HCT116 (cell line): ENCODE results near the gene SCFD2. TPM values are rescaled to one million over a fixed set of nuclear protein-coding genes. Genes with fewer than 3 reads are reported as not detected.

Experiments
- ATAC-seq: fragments of 200-7000 bp; cut with Tn5 transposase; 2 replicates; pipeline ENCODE4 v1.9.1; 2020; ENCODE audit warnings: mild to moderate bottlenecking, moderate library complexity
- BruUV-seq: library from RNA; stranded (reverse); fragments of 400-500 nt; replicated peaks from 2 replicates; lab custom pipeline; 2021; lab: Mats Ljungman, UMichigan
- CTCF ChIA-PET: fragments of 300-600 bp; sonication (Branson Sonifier 250); formaldehyde crosslinking; loops from one replicate; lab custom pipeline; 2021; ENCODE audit warnings: antibody characterized with exemption; lab: Charles Lee
- POLR2A ChIA-PET: fragments of 300-600, 350-600 bp; sonication (Branson Sonifier 250); formaldehyde crosslinking; loops from one replicate; lab custom pipeline; 2021; ENCODE audit warnings: antibody characterized with exemption; lab: Charles Lee
- RAD21 ChIA-PET, 2 experiments: fragments of 300-600 bp; sonication (Branson Sonifier 250); formaldehyde crosslinking; loops; one replicate each; lab custom pipeline; 2023; ENCODE audit warnings: low total read pairs in 2 of 2; ENCODE audit not compliant: uncharacterized antibody in 2 of 2, unreplicated experiment in 2 of 2, low non-redundant PET in 1 of 2; lab: Charles Lee
- DNase-seq: peaks from one replicate; pipeline ENCODE4 v3.0.0-alpha.2; 2010; ENCODE audit warnings: low read depth, low spot score
- H2AFZ ChIP-seq: fragments of 200-600 bp; shearing (Covaris generic), sonication (generic); 2 replicates; pipeline ENCODE4 v1.6.1; 2017; ENCODE audit warnings: low read depth, mixed run types, mixed read lengths, antibody characterized with exemption, low read length; ENCODE audit not compliant: poor library complexity, severe bottlenecking
- H3K27ac ChIP-seq: 2 replicates; pipeline ENCODE4 v1.5.1; 2012; ENCODE audit warnings: low read depth, low read length
- H3K27me3 ChIP-seq: fragments of 200-600 bp; sonication (generic); 2 replicates; pipeline ENCODE4 v1.6.1; 2016; ENCODE audit warnings: mixed run types, low read length, mixed read lengths; ENCODE audit not compliant: insufficient read depth
- H3K36me3 ChIP-seq, 2 experiments: fragments of 200-500 bp in 1 of 2; fragments of 200-600 bp in 1 of 2; sonication (Bioruptor generic) in 1 of 2; sonication (generic) in 1 of 2; 2 replicates each; pipeline versions ENCODE4 v1.5.1 to v1.6.1; 2014 to 2016; ENCODE audit warnings: low read length in 2 of 2, inconsistent platforms in 1 of 2, mixed read lengths in 1 of 2, mixed run types in 1 of 2; ENCODE audit not compliant: insufficient read depth in 2 of 2, control insufficient read depth in 1 of 2
- H3K4me1 ChIP-seq, 2 experiments: fragments of 200-600 bp in 1 of 2; sonication (generic) in 1 of 2; 2 replicates each; pipeline versions ENCODE4 v1.5.1 to v1.6.1; 2012 to 2017; ENCODE audit warnings: low read length in 2 of 2, inconsistent platforms in 1 of 2, mild to moderate bottlenecking in 1 of 2, mixed read lengths in 1 of 2, mixed run types in 1 of 2, moderate library complexity in 1 of 2; ENCODE audit not compliant: insufficient read depth in 2 of 2, control insufficient read depth in 1 of 2
- H3K4me2 ChIP-seq: fragments of 200-600 bp; sonication (generic); 2 replicates; pipeline ENCODE4 v1.6.1; 2017; ENCODE audit warnings: mixed run types, low read length, mixed read lengths
- H3K4me3 ChIP-seq, 2 experiments: fragments of 200-600 bp in 1 of 2; sonication (generic) in 1 of 2; replicated peaks in 1 of 2; 2 replicates each; pipeline ENCODE4 v1.5.1; 2011 to 2016; ENCODE audit warnings: low read length in 2 of 2, control low read depth in 1 of 2, low read depth in 1 of 2, mild to moderate bottlenecking in 1 of 2, mixed read lengths in 1 of 2, mixed run types in 1 of 2
- H3K79me2 ChIP-seq: fragments of 200-600 bp; sonication (generic); 2 replicates; pipeline ENCODE4 v1.6.1; 2017; ENCODE audit warnings: mild to moderate bottlenecking, mixed run types, low read length, moderate library complexity, mixed read lengths; ENCODE audit not compliant: insufficient read depth
- H3K9ac ChIP-seq: fragments of 200-600 bp; sonication (generic); 2 replicates; pipeline ENCODE4 v1.6.1; 2016; ENCODE audit warnings: low read length, mixed read lengths
- H3K9me2 ChIP-seq: fragments of 200-600 bp; sonication (generic), shearing (Covaris generic); 2 replicates; pipeline ENCODE4 v1.6.1; 2017; ENCODE audit warnings: mixed run types, mild to moderate bottlenecking, moderate library complexity; ENCODE audit not compliant: insufficient read depth
- H3K9me3 ChIP-seq, 2 experiments: fragments of 200-500 bp in 1 of 2; fragments of 200-600 bp in 1 of 2; sonication (Bioruptor generic) in 1 of 2; sonication (generic) in 1 of 2; 2 replicates each; pipeline ENCODE4 v1.6.1; 2014 to 2017; ENCODE audit warnings: low read length in 2 of 2, mixed read lengths in 2 of 2, inconsistent platforms in 1 of 2, low read depth in 1 of 2, mild to moderate bottlenecking in 1 of 2, mixed run types in 1 of 2, moderate library complexity in 1 of 2; ENCODE audit not compliant: control insufficient read depth in 1 of 2, insufficient read depth in 1 of 2
- H4K20me1 ChIP-seq: fragments of 200-600 bp; sonication (generic), shearing (Covaris generic); 2 replicates; pipeline ENCODE4 v1.6.1; 2017; ENCODE audit warnings: mixed run types, mild to moderate bottlenecking, moderate library complexity; ENCODE audit not compliant: insufficient read depth
- ATF3 ChIP-seq: IDR thresholded peaks from 2 replicates; pipeline ENCODE4 v1.6.1; 2012
- CBX3 ChIP-seq: IDR thresholded peaks from 2 replicates; pipeline ENCODE4 v1.6.1; 2012; ENCODE audit warnings: low read depth
- CTCF ChIP-seq, 3 experiments: fragments of 200-600 bp in 1 of 3; sonication (generic) in 1 of 3; IDR thresholded peaks in 2 of 3; conservative IDR thresholded peaks in 1 of 3; 2 replicates each; pipeline ENCODE4 v1.5.1; 2012 to 2017; ENCODE audit warnings: low read depth in 2 of 3, low read length in 2 of 3, antibody characterized with exemption in 1 of 3, borderline replicate concordance in 1 of 3, control low read depth in 1 of 3, mild to moderate bottlenecking in 1 of 3, mixed read lengths in 1 of 3, mixed run types in 1 of 3, moderate library complexity in 1 of 3; ENCODE audit not compliant: insufficient read depth in 1 of 3
- EGR1 ChIP-seq: IDR thresholded peaks from 2 replicates; pipeline ENCODE4 v1.6.1; 2012; ENCODE audit warnings: low read depth
- EZH2 ChIP-seq: fragments of 200-600 bp; sonication (generic); IDR thresholded peaks from 2 replicates; pipeline ENCODE4 v1.6.1; 2017; ENCODE audit warnings: antibody characterized with exemption, mixed run types
- EZH2phosphoT487 ChIP-seq: fragments of 200-600 bp; IDR thresholded peaks from 2 replicates; pipeline ENCODE4 v1.6.1; 2018; ENCODE audit warnings: antibody characterized with exemption, borderline replicate concordance
- JUND ChIP-seq: IDR thresholded peaks from 2 replicates; pipeline ENCODE4 v1.6.1; 2012
- MAX ChIP-seq: IDR thresholded peaks from 2 replicates; pipeline ENCODE4 v1.6.1; 2012
- POLR2A ChIP-seq: IDR thresholded peaks from 2 replicates; pipeline ENCODE4 v1.7.0; 2011; ENCODE audit warnings: borderline replicate concordance; ENCODE audit not compliant: insufficient read depth, insufficient read length; ENCODE audit errors: extremely low read depth
- RAD21 ChIP-seq: IDR thresholded peaks from 2 replicates; pipeline ENCODE4 v1.6.1; 2012; ENCODE audit warnings: low read depth, mild to moderate bottlenecking
- REST ChIP-seq: IDR thresholded peaks from 2 replicates; pipeline ENCODE4 v1.6.1; 2012; ENCODE audit warnings: low read depth
- SIN3A ChIP-seq: IDR thresholded peaks from 2 replicates; pipeline ENCODE4 v1.6.1; 2012; ENCODE audit warnings: low read depth
- SP1 ChIP-seq: IDR thresholded peaks from 2 replicates; pipeline ENCODE4 v1.6.1; 2012; ENCODE audit warnings: low read depth
- SRF ChIP-seq: IDR thresholded peaks from 2 replicates; pipeline ENCODE4 v1.6.1; 2012; ENCODE audit warnings: low read depth
- TCF7L2 ChIP-seq: IDR thresholded peaks from 2 replicates; pipeline ENCODE4 v1.7.0; 2011; ENCODE audit warnings: borderline replicate concordance, inconsistent platforms; ENCODE audit not compliant: insufficient read depth, insufficient read length; ENCODE audit errors: extremely low read depth
- YY1 ChIP-seq: IDR thresholded peaks from 2 replicates; pipeline ENCODE4 v1.6.1; 2011; ENCODE audit warnings: low read length, low read depth, moderate library complexity, mild to moderate bottlenecking; ENCODE audit not compliant: insufficient replicate concordance; ENCODE audit errors: extremely low read depth
- ZFX ChIP-seq: fragments of 450-650 bp; IDR thresholded peaks from 2 replicates; pipeline ENCODE4 v1.6.1; 2017
- ZNF274 ChIP-seq: fragments of 200-500 bp; sonication (Bioruptor generic); IDR thresholded peaks from 2 replicates; pipeline ENCODE4 v1.6.1; 2014; ENCODE audit warnings: mild to moderate bottlenecking, low read depth, low read length, inconsistent platforms
- intact Hi-C: fragments of 100-400 bp; cut with micrococcal nuclease; formaldehyde crosslinking; loops from 2 replicates; pipeline ENCODE4 v1.10.0; 2022
- total RNA-seq: library from RNA; stranded (reverse); gene quantifications from one replicate; pipeline ENCODE4 v1.2.1, GENCODE V29; 2021; ENCODE audit not compliant: unreplicated experiment

Gene SCFD2
- total RNA-seq, 1 experiment from 2014 or later, result 13.6 TPM

GRCh38 chr4:53147711-53148110, 218.2 kb downstream of the SCFD2 start:
- POLR2A ChIA-PET, result no interaction called here
- ATAC-seq, result no peak
- no TSS peak for BruUV-seq

GRCh38 chr4:53147197-53147596, 218.7 kb downstream of the SCFD2 start:
- no peak overlapping the region for H3K4me3 ChIP-seq
- CTCF ChIA-PET, result no interaction called here
- RAD21 ChIA-PET, result no interaction called here
- no peaks in the 10 kb centered on the region for H3K9me3 ChIP-seq
- H3K9me2 ChIP-seq, result no peaks in the 10 kb centered on the region
- BruUV-seq, result no TSS peak
- H2AFZ ChIP-seq, result no peak overlapping the region
- no peaks in the 10 kb centered on the region for H4K20me1 ChIP-seq
- no peak overlapping the region for H3K27ac ChIP-seq
- intact Hi-C loops, result no loop called here
- H3K36me3 ChIP-seq, result no peaks in the 10 kb centered on the region
- no peaks in the 10 kb centered on the region for H3K4me1 ChIP-seq
- no peak overlapping the region for H3K9ac ChIP-seq
- ATAC-seq (no peak), DNase-seq (no peak)
- POLR2A ChIA-PET, result no interaction called here
- H3K4me2 ChIP-seq, result no peak overlapping the region
- H3K27me3 ChIP-seq, result no peaks in the 10 kb centered on the region
- H3K79me2 ChIP-seq, result no peaks in the 10 kb centered on the region
- TF ChIP-seq REST (no peak), SIN3A (no peak), EZH2 (no peak), EZH2phosphoT487 (no peak), TCF7L2 (no peak), ATF3 (no peak), CBX3 (no peak), CTCF (IDR thresholded peaks at IDR 0.05 in 2 of 3, conservative IDR thresholded peaks at IDR 0.05 in 1 of 3; ENCODE audit: borderline replicate concordance in 1 of 3, insufficient read depth in 1 of 3, low read depth in 2 of 3, low read length in 2 of 3) (no peak)

More at GRCh38 chr4:53147711-53148110, 218.2 kb downstream of the SCFD2 start:
- H3K27ac ChIP-seq, result no peak overlapping the region
- ChIA-PET RAD21 (no interaction called here), CTCF (no interaction called here)
- intact Hi-C loops, result no loop called here
- H3K4me1 ChIP-seq, result no peaks in the 10 kb centered on the region
- TF ChIP-seq JUND, result no peak
- no peak for TF ChIP-seq MAX
- TF ChIP-seq POLR2A, result no peak
- no peak for TF ChIP-seq EZH2
- TF ChIP-seq RAD21, result no peak
- TF ChIP-seq SIN3A, result no peak
- no peak for TF ChIP-seq EGR1
- no peak for TF ChIP-seq SRF
- no peak for TF ChIP-seq ZNF274
- TF ChIP-seq ZFX, result no peak
- TF ChIP-seq SP1, result no peak
- TF ChIP-seq YY1, result no peak
- TF ChIP-seq ATF3, result no peak
- no peaks in the 10 kb centered on the region for H3K9me2 ChIP-seq
- DNase-seq, result no peak
- H3K4me3 ChIP-seq, result no peak overlapping the region
- no peaks in the 10 kb centered on the region for H3K36me3 ChIP-seq
- no peaks in the 10 kb centered on the region for H3K9me3 ChIP-seq
- no peaks in the 10 kb centered on the region for H3K79me2 ChIP-seq
- no peak overlapping the region for H3K9ac ChIP-seq
- H2AFZ ChIP-seq, result no peak overlapping the region
- no peaks in the 10 kb centered on the region for H4K20me1 ChIP-seq
- no peak overlapping the region for H3K4me2 ChIP-seq
- H3K27me3 ChIP-seq, result no peaks in the 10 kb centered on the region
